HL-60 (cell line): ENCODE results near the gene APC2.

Experiments
- DNase-seq, 2 experiments: peaks; one replicate each; pipeline ENCODE4 v3.0.0-alpha.2; 2010 to 2020; ENCODE audit warnings: low read depth in 1 of 2, low spot score in 1 of 2
- H3K27ac ChIP-seq: fragments of 250-450 bp; sonication (Bioruptor Pico); replicated peaks from 2 replicates; pipeline ENCODE4 v1.5.1; 2020; ENCODE audit warnings: mild to moderate bottlenecking, moderate library complexity
- H3K27me3 ChIP-seq: fragments of 250-450 bp; sonication (Bioruptor Pico); 2 replicates; pipeline ENCODE4 v1.5.1; 2021; ENCODE audit warnings: mild to moderate bottlenecking, moderate library complexity; ENCODE audit not compliant: insufficient read depth, poor library complexity, severe bottlenecking
- H3K4me3 ChIP-seq: replicated peaks from 2 replicates; pipeline ENCODE4 v1.5.1; 2011; ENCODE audit warnings: mild to moderate bottlenecking, control low read depth, low read length; ENCODE audit not compliant: insufficient read depth
- GABPA ChIP-seq: IDR thresholded peaks from 2 replicates; pipeline ENCODE4 v1.6.1; 2012; ENCODE audit warnings: low read depth
- POLR2AphosphoS5 ChIP-seq: IDR thresholded peaks from 2 replicates; pipeline ENCODE4 v1.6.1; 2012; ENCODE audit warnings: low read depth
- SPI1 ChIP-seq: IDR thresholded peaks from 2 replicates; pipeline ENCODE4 v1.6.1; 2012; ENCODE audit warnings: low read depth, mild to moderate bottlenecking, borderline replicate concordance
- TF ChIP-seq, protein P1 (sequence below): IDR thresholded peaks from 2 replicates; pipeline ENCODE4 v1.6.1; 2012; ENCODE audit warnings: low read depth; ENCODE audit not compliant: insufficient replicate concordance
- TF ChIP-seq, protein P2 (sequence below): IDR thresholded peaks from one replicate; pipeline ENCODE4 v1.5.1; 2011; ENCODE audit warnings: low read length, control low read depth, inconsistent platforms; ENCODE audit not compliant: insufficient read depth

Gene APC2

DNA sequence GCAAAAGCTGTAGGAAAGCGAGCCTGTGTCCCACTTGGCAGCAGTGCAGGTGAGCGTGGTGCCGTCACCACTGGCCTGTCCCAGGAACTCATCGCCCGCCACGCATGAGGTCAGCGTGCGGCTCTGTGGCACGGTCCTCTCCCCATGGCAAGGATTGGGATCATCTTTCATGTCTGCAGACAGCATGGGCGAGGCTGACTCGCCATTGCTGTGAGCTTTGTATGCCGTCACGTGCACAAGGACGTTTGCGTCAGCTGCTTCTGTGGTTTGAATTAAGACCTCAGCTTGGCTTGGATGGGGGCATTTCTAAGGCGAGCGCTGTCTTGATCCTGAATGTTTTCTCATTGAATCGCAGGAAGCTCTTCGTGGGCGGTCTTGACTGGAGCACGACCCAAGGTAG lies 32.8 kb upstream of the APC2 start:
- TF ChIP-seq, protein P1, sequence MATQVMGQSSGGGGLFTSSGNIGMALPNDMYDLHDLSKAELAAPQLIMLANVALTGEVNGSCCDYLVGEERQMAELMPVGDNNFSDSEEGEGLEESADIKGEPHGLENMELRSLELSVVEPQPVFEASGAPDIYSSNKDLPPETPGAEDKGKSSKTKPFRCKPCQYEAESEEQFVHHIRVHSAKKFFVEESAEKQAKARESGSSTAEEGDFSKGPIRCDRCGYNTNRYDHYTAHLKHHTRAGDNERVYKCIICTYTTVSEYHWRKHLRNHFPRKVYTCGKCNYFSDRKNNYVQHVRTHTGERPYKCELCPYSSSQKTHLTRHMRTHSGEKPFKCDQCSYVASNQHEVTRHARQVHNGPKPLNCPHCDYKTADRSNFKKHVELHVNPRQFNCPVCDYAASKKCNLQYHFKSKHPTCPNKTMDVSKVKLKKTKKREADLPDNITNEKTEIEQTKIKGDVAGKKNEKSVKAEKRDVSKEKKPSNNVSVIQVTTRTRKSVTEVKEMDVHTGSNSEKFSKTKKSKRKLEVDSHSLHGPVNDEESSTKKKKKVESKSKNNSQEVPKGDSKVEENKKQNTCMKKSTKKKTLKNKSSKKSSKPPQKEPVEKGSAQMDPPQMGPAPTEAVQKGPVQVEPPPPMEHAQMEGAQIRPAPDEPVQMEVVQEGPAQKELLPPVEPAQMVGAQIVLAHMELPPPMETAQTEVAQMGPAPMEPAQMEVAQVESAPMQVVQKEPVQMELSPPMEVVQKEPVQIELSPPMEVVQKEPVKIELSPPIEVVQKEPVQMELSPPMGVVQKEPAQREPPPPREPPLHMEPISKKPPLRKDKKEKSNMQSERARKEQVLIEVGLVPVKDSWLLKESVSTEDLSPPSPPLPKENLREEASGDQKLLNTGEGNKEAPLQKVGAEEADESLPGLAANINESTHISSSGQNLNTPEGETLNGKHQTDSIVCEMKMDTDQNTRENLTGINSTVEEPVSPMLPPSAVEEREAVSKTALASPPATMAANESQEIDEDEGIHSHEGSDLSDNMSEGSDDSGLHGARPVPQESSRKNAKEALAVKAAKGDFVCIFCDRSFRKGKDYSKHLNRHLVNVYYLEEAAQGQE, result no peak
- TF ChIP-seq POLR2AphosphoS5, result no peak
- TF ChIP-seq, protein P2, sequence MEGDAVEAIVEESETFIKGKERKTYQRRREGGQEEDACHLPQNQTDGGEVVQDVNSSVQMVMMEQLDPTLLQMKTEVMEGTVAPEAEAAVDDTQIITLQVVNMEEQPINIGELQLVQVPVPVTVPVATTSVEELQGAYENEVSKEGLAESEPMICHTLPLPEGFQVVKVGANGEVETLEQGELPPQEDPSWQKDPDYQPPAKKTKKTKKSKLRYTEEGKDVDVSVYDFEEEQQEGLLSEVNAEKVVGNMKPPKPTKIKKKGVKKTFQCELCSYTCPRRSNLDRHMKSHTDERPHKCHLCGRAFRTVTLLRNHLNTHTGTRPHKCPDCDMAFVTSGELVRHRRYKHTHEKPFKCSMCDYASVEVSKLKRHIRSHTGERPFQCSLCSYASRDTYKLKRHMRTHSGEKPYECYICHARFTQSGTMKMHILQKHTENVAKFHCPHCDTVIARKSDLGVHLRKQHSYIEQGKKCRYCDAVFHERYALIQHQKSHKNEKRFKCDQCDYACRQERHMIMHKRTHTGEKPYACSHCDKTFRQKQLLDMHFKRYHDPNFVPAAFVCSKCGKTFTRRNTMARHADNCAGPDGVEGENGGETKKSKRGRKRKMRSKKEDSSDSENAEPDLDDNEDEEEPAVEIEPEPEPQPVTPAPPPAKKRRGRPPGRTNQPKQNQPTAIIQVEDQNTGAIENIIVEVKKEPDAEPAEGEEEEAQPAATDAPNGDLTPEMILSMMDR, result no peak
- no peak for TF ChIP-seq GABPA
- no peak for TF ChIP-seq SPI1
- Histone ChIP-seq H3K27ac (no peak overlapping the region), H3K4me3 (no peak overlapping the region), H3K27me3 (no peaks in the 10 kb centered on the region)
- DNase-seq, result no peak

DNA sequence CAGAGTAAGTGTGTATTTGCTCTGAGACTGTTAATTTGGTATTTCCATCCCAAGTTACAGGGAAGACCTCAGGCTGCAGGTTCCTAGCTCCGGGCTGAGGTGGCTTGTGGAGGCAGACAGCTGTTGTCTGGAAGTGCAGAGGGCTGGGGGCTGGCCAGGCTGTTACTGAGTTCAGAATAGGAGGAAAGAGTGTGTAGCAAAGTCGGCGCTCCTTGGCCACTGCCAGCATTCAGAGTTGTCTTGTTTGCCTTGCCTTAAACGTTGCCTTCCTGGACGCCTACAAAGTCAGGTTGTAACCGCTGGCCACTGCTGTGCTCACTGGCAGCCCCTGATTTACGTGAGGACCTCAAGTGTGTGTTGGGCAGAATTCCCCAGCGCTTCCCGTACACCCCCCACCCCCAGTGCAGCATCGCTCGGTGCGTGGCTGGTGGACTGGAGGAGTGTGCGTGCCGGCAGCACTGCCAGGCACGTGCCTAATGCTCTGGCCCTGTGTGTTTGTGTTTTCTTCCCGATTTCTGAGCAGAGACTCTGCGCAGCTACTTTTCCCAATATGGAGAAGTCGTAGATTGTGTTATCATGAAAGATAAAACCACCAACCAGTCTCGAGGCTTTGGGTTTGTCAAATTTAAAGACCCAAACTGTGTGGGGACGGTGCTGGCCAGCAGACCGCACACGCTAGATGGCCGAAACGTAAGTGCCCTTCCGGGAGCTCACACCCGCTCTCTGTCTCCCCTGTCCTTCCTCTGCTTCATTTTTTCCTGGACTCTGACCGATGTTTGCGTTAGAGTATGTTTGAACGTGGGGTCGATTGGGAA lies 32.0 kb upstream of the APC2 start:
- no peak for TF ChIP-seq GABPA
- no peak for TF ChIP-seq SPI1
- TF ChIP-seq, protein P1, result no peak
- TF ChIP-seq POLR2AphosphoS5, result no peak
- TF ChIP-seq, protein P2, result no peak
- H3K4me3 ChIP-seq, result no peak overlapping the region
- H3K27ac ChIP-seq, result no peak overlapping the region
- no peaks in the 10 kb centered on the region for H3K27me3 ChIP-seq
- DNase-seq, result no peak

DNA sequence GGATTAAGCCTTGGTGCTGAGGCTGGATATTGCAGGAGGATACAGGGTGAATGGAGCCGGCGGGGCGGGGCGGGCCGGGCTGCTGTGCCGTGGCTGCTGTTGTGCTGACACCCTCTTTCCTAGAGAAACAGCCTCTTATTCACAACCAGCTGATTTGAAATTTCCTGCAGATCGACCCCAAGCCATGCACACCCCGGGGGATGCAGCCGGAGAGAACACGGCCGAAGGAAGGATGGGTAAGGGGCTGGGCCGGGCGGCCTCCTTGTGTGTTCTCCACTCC lies 31.5 kb upstream of the APC2 start:
- H3K27me3 ChIP-seq, result no peaks in the 10 kb centered on the region
- no peak for TF ChIP-seq GABPA
- TF ChIP-seq, protein P2, result no peak
- TF ChIP-seq SPI1, result no peak
- no peak for TF ChIP-seq POLR2AphosphoS5
- TF ChIP-seq, protein P1, result no peak
- no peak overlapping the region for H3K4me3 ChIP-seq
- no peak for DNase-seq
- H3K27ac ChIP-seq, result no peak overlapping the region
